ENCODE data around the gene FARS2.

DNA sequence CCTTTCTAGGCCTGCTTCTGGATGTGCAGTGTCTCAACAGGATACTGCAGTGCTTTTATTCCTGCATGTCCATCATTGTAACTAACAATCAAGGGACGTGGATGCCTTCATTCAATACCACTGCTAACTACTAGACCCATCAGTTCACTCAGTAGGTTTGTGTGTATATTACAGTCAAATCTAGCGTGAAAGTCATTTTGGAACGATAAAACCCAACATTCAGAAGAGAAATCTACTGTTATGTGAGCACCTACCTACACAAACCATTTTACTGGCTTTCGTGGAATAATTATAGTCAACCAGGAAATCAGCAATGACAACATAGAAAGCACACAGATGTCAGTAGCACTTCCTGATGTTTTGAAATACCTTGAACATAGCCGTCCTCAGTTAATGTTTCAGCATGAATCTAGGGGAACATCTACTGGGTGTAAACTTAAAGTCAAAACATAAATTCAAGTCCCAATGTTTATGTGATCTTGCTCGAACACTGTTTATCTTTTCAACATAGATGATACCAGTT, 270.6 kb downstream of the FARS2 start:
- TF ChIP-seq POLR2A (IDR thresholded peaks at IDR 0.05; ENCODE audit: low read depth) = no peak
- TF ChIP-seq, protein P1, sequence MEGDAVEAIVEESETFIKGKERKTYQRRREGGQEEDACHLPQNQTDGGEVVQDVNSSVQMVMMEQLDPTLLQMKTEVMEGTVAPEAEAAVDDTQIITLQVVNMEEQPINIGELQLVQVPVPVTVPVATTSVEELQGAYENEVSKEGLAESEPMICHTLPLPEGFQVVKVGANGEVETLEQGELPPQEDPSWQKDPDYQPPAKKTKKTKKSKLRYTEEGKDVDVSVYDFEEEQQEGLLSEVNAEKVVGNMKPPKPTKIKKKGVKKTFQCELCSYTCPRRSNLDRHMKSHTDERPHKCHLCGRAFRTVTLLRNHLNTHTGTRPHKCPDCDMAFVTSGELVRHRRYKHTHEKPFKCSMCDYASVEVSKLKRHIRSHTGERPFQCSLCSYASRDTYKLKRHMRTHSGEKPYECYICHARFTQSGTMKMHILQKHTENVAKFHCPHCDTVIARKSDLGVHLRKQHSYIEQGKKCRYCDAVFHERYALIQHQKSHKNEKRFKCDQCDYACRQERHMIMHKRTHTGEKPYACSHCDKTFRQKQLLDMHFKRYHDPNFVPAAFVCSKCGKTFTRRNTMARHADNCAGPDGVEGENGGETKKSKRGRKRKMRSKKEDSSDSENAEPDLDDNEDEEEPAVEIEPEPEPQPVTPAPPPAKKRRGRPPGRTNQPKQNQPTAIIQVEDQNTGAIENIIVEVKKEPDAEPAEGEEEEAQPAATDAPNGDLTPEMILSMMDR (IDR thresholded peaks at IDR 0.05) = no peak
